Measurements from ENCODE around the gene XRCC3.
"Not testable (repeated sequence)": the region's sequence is repeated elsewhere in the genome, so short reads cannot be mapped to it uniquely, and the experiment has no call there.

XRCC3 gene

DNA sequence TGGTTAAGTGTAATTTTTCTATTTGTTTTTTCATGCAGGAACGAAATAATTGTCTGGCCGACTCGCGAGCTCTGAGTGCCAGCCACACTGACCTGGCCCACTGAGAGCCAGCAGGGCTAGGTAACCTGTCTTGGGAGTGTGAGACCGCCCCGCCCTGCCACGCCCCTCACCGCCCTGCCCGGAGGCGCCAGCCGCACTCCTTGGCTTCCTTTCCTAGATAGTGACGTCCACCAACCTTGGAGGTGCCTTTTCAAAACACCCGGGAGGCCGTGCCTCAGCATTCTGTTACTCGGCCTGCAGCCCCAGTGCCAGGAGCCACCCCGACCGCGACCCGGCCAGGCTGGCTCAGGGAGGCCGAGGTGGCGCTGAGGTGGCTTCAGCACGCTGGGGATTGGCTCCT, 21.7 kb downstream of the XRCC3 start:
- DNase-seq (ENCODE audit: low read depth), result no peak

DNA sequence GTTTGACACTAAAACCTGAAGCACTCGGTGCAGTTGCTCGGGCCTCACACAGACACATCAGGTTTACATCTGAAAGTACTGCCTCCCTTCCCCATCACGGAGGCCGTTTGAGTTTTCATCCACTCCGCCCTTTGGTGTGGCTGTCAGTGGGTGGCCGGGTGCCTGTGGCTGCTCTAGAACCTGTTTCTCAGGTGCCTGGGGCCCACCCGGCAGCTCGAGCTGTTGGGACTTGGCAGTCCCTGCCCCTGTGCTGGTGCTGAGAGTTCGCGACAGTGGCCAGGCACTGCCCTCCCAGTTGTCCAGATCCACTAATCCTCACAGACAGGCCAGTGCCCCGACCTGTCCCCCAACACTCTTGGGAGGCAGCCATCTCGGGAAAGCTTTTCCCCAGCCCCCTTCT, 22.4 kb downstream of the XRCC3 start:
- DNase-seq (ENCODE audit: low read depth), result no peak

DNA sequence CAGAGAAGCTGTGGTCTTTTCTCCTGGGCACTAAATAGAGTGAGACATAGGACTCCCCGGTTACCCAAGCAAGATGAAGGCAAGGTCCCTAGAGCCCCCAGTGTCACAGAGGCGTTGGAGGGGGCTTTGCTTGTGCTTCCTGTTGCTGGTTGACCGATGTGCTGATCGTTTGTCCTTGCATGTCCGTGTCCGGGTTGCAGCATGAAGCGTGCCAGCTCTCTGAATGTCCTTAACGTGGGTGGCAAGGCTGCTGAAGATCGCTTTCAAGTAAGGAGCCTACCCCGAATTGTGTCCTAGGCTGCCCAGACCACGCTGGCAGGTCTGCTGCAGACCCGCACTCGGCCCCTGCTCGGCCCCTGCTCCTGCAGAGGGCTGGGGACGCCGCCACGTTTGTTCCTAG, 23.1 kb downstream of the XRCC3 start:
- DNase-seq (ENCODE audit: low read depth), result no peak

DNA sequence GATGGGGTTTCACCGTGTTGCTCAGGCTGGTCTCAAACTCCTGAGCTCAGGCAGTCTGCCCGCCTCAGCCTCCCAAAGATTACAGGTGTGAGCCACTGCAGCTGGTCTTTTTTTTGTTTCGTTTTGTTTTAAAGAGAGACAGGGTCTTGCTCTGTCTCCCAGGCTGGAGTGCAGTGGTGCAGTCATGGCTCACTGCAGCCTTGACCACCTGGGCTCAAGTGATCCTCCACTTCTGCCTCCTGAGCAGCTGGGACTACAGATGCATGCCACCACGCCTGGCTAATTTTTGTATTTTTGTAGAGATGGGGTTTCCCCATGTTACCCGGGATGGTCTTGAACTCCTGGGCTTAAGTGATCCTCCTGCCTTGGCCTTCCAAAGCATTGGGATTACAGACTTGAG, 23.6 kb downstream of the XRCC3 start:
- DNase-seq (ENCODE audit: low read depth), result not testable (repeated sequence)

DNA sequence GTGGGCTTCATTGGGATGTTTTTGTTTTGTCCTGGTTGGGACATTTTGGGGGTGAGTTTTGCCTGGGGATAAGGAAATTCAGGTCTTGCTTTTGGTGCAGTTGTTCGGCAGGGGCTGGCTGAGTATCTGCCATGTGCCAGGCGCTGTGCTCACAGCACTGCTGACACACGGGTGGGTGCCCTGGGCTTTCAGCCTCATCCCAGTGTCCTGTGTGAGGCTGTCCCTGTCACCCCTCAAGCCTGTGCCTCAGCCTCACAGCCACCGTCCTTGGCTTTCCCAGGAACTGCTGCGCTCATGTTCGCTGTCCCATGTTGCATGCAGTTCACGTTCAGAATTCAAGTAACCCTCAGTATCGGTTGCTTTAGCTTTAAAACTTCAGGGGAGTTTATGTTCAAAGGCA, 24.9 kb downstream of the XRCC3 start:
- no peak for DNase-seq (ENCODE audit: low read depth)

DNA sequence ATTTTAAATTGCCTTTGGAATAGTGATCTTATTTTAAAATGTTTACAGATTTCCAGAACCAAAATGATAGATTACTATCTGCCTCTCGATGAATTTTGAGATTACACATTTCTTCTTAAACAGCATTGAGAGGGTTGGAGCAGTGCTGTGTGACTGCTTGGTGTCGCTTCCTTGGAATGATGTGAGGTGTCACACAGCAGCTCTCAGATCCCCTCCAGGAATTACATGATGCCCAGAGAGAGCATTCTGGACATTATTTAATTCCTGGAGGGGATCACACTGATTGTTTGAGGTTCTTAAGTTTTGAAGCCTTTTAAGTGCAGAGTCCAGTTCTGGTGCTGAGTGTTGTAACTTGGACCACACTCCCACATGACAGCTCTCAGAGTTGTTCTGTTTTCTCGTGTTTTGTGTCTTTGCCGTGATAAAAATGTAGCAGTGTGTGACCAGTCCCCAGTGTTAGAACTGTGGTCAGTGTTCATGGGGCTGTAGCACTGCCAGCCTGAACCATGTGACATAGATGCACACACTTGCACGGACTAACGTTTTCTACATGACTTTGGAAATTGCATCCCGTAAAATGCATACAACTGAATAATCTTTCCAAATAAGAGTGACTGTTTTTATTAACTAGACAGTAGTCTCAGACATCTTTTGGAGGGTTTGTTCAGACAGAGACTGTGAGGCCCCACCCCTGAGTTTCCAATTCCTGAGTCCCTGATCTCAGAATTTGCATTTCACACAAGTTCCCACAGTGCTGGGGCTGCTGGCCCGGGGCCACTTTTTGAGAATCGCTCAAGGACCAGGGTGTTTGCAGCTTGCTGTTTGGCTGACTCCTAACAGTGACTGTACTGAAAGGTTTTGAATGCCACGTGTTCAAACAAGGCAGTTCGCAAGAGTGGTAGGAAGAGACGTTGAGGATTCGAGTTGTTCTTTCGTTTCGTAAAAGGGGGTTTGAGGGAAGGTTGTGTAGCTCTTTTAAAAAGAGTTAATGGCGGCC, 26.0 kb downstream of the XRCC3 start:
- no peak for DNase-seq (ENCODE audit: low read depth)

DNA sequence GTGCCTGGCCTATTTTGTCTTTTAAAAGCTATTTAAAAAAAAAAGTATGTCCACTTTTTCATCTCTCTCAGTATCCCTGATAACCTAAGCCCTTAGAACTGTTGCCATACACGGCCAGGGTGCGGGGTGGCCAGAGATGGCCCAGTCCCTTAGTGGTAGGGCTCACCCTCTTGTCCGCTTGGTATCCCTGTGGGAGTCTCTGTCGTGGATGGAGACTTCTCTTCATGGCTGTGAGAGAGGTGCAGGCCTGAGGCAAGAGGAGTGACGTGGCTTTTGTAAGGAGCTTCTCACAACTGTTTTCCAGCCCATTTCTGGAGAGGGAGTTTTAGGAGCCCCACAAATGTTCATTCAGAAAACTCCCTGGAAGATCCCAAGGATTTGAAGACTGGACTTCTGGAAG, 26.8 kb downstream of the XRCC3 start:
- DNase-seq (ENCODE audit: low read depth), result no peak

DNA sequence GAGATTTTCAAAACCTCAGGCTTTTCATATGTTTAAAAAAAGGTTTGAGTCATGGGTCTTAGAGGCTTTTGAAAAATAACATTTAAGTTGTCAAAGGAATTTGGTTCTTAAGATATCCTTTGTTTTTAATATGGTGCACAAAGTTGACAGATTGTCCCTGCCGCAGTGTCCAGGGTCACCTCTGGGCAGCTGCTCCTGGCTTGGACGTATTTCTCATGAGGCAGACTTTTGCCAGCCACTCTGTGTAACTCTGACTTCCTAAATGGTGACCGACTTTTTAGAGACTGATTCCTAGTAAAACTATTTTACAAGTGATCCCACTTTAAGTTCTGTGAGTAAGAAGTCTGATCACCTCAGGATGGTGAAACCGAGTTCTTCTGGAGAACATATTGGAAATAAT, 27.5 kb downstream of the XRCC3 start:
- no peak for DNase-seq (ENCODE audit: low read depth)

DNA sequence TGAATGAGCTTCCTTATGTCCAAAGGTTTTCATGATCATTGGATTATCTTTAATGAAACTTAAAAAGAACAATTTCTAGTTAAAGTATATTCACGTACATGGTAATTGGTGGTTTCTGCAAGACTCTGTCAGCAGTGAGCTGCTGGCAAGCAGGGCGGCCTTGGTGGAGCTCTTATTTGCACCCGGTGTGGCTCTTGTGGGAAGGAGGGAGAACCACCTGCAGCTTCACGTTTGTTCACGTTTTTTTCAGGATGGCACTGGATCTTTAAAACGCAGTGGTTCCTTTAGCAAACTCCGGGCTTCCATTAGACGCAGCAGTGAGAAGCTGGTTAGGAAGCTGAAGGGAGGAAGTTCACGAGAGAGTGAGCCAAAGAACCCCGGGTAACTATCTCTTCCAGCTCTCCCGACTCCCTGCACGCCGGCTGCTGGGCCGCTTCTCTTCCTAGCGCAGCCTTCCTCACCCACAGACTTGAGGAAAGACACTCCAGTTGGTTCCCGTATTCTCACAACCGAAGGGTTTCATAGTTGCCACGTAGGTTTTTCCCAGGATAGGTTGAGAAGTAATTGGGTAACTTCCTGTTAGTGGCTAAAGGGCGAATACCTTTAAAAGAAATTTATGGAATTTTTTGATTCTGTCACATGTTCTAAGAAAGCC, 28.3 kb downstream of the XRCC3 start:
- no peak for DNase-seq (ENCODE audit: low read depth)

DNA sequence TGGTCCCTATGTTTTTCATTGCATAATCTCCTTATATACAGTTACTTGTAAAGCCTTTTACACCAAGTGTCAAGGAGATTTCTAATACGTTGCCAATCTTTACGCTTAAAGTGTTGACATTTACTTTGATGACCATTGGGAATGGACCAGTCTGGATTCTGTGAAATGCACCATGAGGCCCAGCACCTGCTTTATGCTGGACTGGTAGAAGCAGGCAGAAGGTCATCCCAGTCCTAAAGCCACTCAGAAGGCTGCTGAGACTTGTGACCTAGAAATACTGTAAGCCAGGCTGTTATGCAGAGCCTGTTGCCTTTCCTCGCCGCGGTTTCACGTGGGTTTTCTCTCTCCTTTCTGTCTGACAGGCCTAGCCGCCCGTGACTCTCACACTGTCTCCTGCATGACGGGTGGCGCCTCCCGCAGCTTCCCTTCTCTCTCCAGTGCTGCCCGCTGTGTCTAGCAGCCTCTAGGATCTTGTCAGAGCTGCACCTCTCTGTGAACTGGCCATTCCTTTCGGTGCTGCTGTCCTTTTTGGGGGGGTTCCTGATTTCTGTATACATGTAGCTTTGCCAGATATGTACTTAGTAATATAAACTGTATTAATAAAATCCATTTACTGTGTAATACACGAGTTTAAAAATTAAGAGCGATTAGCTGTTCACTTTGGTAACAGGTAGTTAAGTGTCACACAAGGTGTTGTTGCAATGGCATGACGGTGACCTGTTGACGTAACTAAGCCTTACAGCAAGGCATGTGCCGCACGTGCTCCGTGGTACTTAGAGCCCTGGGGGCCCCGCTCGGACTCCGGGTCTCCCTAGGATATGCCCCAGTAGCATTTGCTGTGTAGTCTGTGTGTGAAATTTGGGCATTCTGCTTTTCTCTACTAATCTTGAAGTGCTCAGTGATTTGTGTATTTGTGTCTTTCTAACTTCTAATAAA, 29.7 kb downstream of the XRCC3 start:
- no peak for DNase-seq (ENCODE audit: low read depth)

DNA sequence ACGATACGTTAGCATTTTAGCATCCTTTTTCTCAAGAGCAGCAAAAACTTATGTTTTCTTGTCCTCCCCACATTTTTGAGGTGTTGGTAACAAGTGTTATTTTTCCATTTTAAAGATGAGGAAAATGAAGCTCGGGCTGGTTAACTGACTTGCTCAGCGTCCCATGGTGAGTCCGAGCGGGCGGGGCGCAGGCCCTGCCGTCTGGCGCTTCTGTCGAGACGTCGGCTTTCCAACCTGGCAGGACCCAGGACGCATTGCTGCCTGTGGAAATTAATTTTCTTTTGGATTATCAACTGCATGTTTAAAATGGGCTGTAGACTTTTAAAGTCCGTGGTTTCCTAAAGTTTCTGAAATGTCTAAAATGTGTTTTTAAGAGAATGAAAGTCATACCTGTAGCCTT, 30.4 kb downstream of the XRCC3 start:
- no peak for DNase-seq (ENCODE audit: low read depth)

DNA sequence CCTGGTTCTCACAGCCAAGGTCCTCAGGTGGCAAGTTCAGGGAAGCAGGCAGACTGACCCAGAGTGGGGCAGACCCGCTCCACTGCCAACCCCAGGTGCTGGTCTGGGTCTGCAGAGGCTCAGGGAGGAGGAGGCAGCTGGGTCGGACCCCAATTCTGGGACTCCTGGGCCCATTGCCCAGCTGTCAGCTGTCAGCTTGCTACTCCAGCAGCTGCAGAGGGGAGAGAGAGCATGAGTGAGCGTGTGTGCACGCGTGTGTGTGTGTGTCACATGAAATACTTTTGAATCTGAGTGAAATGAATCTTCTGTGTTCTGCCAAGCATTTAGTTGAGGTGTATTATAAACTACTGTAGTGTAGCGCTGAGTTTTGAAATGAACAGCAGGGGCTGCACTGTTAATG, 30.8 kb downstream of the XRCC3 start:
- no peak for DNase-seq (ENCODE audit: low read depth)

DNA sequence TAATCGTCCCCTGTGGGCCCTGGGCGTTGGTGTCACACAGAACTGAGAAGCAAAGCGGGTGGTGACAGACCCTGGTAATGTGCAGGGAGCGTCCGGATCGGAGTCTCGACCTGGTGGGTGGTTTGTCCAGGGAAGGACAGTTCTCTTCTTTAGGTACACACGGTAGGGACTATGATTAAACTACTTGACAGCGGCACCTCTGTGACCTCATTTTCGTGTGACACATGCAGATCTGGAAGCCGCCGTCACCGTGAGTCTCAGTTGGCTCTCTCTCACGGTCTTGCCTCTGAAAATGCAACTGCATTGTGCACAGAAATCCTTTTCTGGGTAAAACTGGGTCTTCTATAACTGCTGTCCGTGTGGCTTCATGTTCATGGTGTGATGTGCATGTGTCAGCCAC, 32.1 kb downstream of the XRCC3 start:
- DNase-seq (ENCODE audit: low read depth), result no peak

DNA sequence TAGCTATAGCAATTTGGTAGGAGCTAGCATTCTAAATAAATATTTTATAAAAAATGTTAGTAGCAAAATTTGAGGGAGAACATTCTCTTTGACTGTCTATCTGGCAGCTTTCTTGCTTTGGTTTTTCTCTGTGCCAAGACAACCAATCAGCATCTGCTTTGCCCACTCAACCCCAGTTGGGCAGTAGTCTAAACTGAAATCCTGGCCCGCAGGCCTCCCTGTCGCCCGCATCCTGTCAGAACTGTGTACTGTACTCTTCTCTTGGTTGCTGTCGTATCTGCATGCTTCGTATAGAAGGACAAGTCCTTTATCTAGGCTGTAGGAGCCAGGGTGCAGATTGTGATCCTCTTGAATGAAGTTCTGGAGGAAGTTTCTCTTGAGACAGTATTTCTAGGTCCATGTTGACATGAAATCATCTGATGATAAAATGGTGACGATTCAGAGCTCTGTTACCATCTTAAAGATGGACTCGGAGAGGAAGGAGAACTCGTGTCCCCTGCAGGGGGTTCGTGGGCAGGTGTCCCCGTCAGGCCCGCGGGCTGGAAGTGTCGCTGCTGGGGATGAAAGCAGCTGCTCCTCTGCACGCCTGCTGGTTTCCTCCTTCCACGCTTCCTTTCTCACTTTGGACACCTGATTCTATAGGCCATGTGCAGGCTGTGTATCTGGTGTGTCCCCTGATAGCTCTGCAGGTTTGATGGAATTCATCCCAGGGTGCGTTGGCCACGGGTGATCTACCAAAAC, 34.6 kb downstream of the XRCC3 start:
- no peak for DNase-seq (ENCODE audit: low read depth)

DNA sequence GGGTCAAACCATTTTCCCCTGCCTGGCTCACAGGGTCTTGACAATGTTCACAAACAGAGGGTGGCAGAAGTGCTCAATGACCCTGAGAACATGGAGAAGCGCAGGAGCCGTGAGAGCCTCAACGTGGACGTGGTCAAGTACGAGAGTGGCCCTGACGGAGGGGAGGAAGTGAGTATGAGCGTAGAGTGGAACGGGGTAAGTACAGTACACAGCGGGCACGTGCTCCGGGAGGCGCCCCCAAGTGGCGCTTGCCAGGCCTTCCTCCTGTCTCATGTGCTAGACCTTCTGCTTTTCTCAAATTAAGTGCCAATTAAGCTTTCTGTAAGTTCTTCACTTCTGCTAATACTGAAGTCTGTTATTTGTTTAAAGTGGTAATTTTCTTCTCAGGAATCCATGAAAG, 35.9 kb downstream of the XRCC3 start:
- DNase-seq (ENCODE audit: low read depth), result no peak

DNA sequence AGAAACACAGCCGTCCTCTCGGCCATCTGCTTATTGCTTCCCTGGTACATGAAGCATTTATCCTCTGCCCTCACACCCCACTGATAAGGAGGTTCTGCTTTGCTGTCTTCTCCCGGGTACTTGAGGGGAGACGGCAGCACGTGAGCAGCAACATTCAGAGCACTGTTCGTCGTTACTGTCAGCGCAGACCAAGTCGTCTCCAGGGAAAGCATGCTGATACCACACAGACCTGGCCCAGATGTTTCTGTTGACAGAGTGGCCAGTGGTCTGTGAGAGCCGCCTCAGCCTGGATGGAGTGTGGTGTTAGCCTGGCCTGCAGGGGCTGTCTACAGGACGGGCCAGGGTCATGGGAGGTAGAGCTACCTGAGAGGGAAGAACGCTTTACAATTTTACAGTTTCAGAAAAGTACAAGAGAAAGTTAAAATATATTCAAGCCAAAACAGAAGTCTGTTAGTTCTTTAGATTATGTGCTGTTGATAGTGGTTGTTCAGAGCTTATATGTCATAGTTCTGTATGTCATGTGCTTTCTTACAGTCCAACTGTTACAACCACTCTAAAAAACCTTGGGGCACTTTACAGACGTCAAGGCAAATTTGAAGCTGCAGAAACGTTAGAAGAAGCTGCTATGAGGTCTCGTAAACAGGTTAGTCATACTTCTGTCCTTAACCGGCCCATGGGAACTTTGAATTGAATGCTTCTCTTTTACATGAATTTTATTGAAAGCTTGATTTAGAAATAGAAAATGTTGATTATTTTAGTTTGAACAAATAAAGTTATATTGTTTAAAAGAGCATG, 38.2 kb downstream of the XRCC3 start:
- DNase-seq (ENCODE audit: low read depth), result no peak

DNA sequence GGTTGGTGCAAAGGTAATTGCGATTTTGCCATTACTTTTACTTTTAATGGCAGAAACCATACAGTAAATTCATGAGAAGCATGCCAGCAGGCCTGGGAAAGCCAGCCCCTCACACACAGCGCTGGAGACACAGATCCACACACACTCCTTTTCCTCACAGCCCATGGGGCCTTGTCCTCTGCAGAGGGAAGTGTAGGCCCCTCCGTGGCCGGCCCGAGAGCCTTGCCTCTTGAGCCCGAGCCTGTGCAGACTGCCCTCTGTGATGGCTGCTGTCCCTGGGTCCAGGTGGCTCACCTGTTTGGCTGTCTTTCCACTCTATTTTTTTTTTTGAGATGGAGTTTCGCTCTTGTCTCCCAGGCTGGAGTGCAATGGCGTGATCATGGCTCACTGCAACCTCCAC, 39.3 kb downstream of the XRCC3 start:
- no peak for DNase-seq (ENCODE audit: low read depth)

DNA sequence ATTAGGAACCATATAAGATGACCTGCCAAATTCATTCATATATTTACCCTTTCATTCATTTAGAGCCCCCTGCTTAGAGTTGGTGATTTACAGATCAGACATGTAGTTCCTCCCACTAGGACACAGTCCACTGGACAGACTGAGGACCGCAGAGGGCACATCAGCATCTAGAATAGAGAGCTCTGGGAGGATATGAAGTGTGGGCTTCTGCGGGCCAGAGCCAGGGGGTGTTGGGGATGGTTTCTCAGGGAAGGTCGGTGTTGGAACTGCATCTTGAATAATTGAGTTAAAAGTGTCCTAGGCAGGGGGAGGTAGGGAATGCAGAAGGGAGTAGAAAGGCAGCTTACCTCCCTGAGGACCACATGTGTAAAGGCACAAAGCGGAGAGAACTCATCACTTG, 43.3 kb downstream of the XRCC3 start:
- DNase-seq (ENCODE audit: low read depth), result no peak

DNA sequence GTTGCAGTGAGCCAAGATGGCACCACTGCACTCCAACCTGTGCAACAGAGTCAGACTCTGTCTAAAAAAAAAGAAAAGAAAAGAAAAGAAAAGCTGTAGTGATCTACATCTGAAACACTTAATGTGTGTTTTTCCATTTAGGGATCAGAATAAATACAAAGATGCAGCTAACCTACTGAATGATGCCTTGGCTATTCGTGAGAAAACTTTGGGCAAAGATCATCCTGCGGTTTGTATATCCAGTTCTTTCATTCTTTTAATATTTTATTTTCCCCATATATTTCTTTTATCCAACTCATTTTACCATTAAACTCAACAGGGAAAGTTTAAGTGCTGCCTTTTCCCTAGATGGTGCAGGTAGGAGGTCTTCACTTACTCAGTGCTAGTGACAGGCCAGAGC, 45.9 kb downstream of the XRCC3 start:
- DNase-seq (ENCODE audit: low read depth), result no peak

DNA sequence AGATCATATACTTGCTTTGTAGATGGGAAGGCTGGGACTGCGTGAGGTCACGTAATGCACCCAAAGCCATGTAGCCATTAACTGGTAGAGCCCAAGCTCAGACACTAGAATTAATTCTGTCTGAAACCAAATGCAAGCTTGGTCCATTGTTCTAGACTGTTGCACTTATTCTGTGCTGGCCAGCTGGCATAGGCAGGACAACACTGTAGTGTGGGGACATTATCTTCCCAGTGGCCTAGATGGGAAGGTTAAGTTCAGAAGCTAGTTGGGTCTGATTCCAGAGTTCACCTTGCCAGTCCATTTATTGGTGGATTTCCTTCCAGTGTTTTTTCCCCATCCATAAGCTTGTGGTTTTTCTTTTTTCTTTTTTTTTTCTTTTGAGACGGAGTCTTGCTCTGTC, 47.1 kb downstream of the XRCC3 start:
- DNase-seq (ENCODE audit: low read depth), result no peak

DNA sequence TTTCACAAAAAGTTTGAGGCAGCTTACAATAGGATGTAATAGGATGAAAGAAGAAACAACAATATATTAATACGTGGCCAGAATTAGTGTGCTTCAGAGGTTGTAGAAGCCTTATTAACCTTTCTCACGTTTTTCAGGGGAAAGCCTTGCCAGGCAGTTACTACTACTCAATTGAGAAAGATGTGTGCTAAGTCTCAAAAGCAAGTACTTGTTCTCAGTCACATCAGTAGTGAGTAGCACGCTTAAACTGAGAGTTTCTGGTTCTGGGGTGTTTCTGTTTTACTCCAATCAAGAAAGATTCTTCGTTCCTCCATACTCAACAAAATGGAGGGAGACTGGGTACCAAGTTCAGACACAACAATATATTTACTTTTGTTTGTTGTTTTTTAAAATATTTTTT, 47.6 kb downstream of the XRCC3 start:
- DNase-seq (ENCODE audit: low read depth), result no peak

All from non-pigmented ciliary epithelial cell (primary cell).